ENCODE measurements around the gene FRMD4A.

FRMD4A gene

GRCh38 chr10:14253079-14253478 lies 77.6 kb downstream of the FRMD4A start:
- DNase-seq (ENCODE audit: extremely low spot score), result no peak
- ChIA-PET CTCF (interaction anchor here (0.7 kb wide), 1 partner anchor 30 kb away, joined by 3 read pairs; no protein-coding TSS in a partner anchor), POLR2A (no interaction called here)
- TF ChIP-seq CTBP1 (IDR thresholded peaks at IDR 0.05; ENCODE audit: borderline replicate concordance) (no peak), LEF1 (IDR thresholded peaks at IDR 0.05; ENCODE audit: borderline replicate concordance) (no peak)

GRCh38 chr10:14250496-14251076 lies 80.1 kb downstream of the FRMD4A start:
- TF ChIP-seq SP1 (IDR thresholded peaks at IDR 0.05), result no peak
- TF ChIP-seq HDGF (IDR thresholded peaks at IDR 0.05; ENCODE audit: borderline replicate concordance), result no peak
- TF ChIP-seq FOXA1 (IDR thresholded peaks at IDR 0.05), result no peak
- TF ChIP-seq LEF1 (IDR thresholded peaks at IDR 0.05; ENCODE audit: borderline replicate concordance), result no peak
- TF ChIP-seq BHLHE40 (IDR thresholded peaks at IDR 0.05; ENCODE audit: borderline replicate concordance), result no peak
- no peak for TF ChIP-seq ZNF384 (IDR thresholded peaks at IDR 0.05)
- no peak for TF ChIP-seq ARNT (IDR thresholded peaks at IDR 0.05)
- no peak for TF ChIP-seq FOXM1 (IDR thresholded peaks at IDR 0.05; ENCODE audit: borderline replicate concordance)
- no peak for TF ChIP-seq L3MBTL2 (conservative IDR thresholded peaks at IDR 0.05)
- no peak for TF ChIP-seq SUZ12 (IDR thresholded peaks at IDR 0.05)
- TF ChIP-seq FOXK2 (IDR thresholded peaks at IDR 0.05), result no peak
- ChIA-PET POLR2A (no interaction called here), CTCF (no interaction called here)
- DNase-seq (ENCODE audit: extremely low spot score), result no peak

GRCh38 chr10:14247377-14248116 lies 83.2 kb downstream of the FRMD4A start:
- CTCF ChIA-PET, result interaction anchor here (0.6 kb wide), 1 partner anchor 13 kb away, joined by 3 read pairs; no protein-coding TSS in a partner anchor
- TF ChIP-seq TARDBP (IDR thresholded peaks at IDR 0.05), result no peak
- TF ChIP-seq ZNF384 (IDR thresholded peaks at IDR 0.05), result no peak
- TF ChIP-seq FOXA1 (IDR thresholded peaks at IDR 0.05), result no peak
- no peak for TF ChIP-seq ELF4 (IDR thresholded peaks at IDR 0.05)
- TF ChIP-seq CTBP1 (IDR thresholded peaks at IDR 0.05; ENCODE audit: borderline replicate concordance), result no peak
- TF ChIP-seq PKNOX1 (IDR thresholded peaks at IDR 0.05), result no peak
- no peak for TF ChIP-seq SP1 (IDR thresholded peaks at IDR 0.05)
- no peak for TF ChIP-seq NFRKB (IDR thresholded peaks at IDR 0.05)
- TF ChIP-seq BHLHE40 (IDR thresholded peaks at IDR 0.05; ENCODE audit: borderline replicate concordance), result no peak
- TF ChIP-seq HDGF (IDR thresholded peaks at IDR 0.05; ENCODE audit: borderline replicate concordance), result no peak
- TF ChIP-seq LEF1 (IDR thresholded peaks at IDR 0.05; ENCODE audit: borderline replicate concordance), result no peak
- DNase-seq (ENCODE audit: extremely low spot score), result no peak
- POLR2A ChIA-PET, result no interaction called here

- POLR2A ChIA-PET, result no interaction called here
- DNase-seq (ENCODE audit: extremely low spot score), result no peak
Observed at GRCh38 chr10:14244801-14245211, 85.9 kb downstream of the FRMD4A start.

GRCh38 chr10:14244147-14244546 lies 86.6 kb downstream of the FRMD4A start:
- peak; percentile 30 for DNase-seq (ENCODE audit: extremely low spot score)
- POLR2A ChIA-PET, result no interaction called here
- CTCF ChIA-PET, result no interaction called here
- no peak for TF ChIP-seq FOXK2 (IDR thresholded peaks at IDR 0.05)
- no peak for TF ChIP-seq NFRKB (IDR thresholded peaks at IDR 0.05)
- no peak for TF ChIP-seq PKNOX1 (IDR thresholded peaks at IDR 0.05)
- no peak for TF ChIP-seq SP1 (IDR thresholded peaks at IDR 0.05)
- TF ChIP-seq ARNT (IDR thresholded peaks at IDR 0.05), result no peak
- TF ChIP-seq BHLHE40 (IDR thresholded peaks at IDR 0.05; ENCODE audit: borderline replicate concordance), result no peak
- TF ChIP-seq LEF1 (IDR thresholded peaks at IDR 0.05; ENCODE audit: borderline replicate concordance), result no peak
- TF ChIP-seq FOXM1 (IDR thresholded peaks at IDR 0.05; ENCODE audit: borderline replicate concordance), result no peak
- TF ChIP-seq ZNF384 (IDR thresholded peaks at IDR 0.05), result no peak
- no peak for TF ChIP-seq FOXA1 (IDR thresholded peaks at IDR 0.05)
- TF ChIP-seq L3MBTL2 (conservative IDR thresholded peaks at IDR 0.05), result no peak
- TF ChIP-seq HDGF (IDR thresholded peaks at IDR 0.05; ENCODE audit: borderline replicate concordance), result no peak
- no peak for TF ChIP-seq CTBP1 (IDR thresholded peaks at IDR 0.05; ENCODE audit: borderline replicate concordance)
- TF ChIP-seq TARDBP (IDR thresholded peaks at IDR 0.05), result no peak

More at GRCh38 chr10:14244801-14245211, 85.9 kb downstream of the FRMD4A start:
- CTCF ChIA-PET, result interaction anchor here (0.6 kb wide), 1 partner anchor 177 kb away, joined by 3 read pairs; no protein-coding TSS in a partner anchor
- TF ChIP-seq TARDBP (IDR thresholded peaks at IDR 0.05) (no peak), FOXK2 (IDR thresholded peaks at IDR 0.05) (no peak), ELF4 (IDR thresholded peaks at IDR 0.05) (no peak), L3MBTL2 (conservative IDR thresholded peaks at IDR 0.05) (no peak), HDGF (IDR thresholded peaks at IDR 0.05; ENCODE audit: borderline replicate concordance) (no peak), CTBP1 (IDR thresholded peaks at IDR 0.05; ENCODE audit: borderline replicate concordance) (no peak), FOXM1 (IDR thresholded peaks at IDR 0.05; ENCODE audit: borderline replicate concordance) (no peak), ZNF384 (IDR thresholded peaks at IDR 0.05) (no peak), ARNT (IDR thresholded peaks at IDR 0.05) (no peak), SP1 (IDR thresholded peaks at IDR 0.05) (no peak), PKNOX1 (IDR thresholded peaks at IDR 0.05) (no peak), FOXA1 (IDR thresholded peaks at IDR 0.05) (no peak), SUZ12 (IDR thresholded peaks at IDR 0.05) (no peak), BHLHE40 (IDR thresholded peaks at IDR 0.05; ENCODE audit: borderline replicate concordance) (no peak)

- CTCF ChIA-PET, result no interaction called here
- TF ChIP-seq PKNOX1 (IDR thresholded peaks at IDR 0.05), result no peak
- no peak for TF ChIP-seq SUZ12 (IDR thresholded peaks at IDR 0.05)
- TF ChIP-seq TARDBP (IDR thresholded peaks at IDR 0.05), result no peak
- no peak for TF ChIP-seq ARNT (IDR thresholded peaks at IDR 0.05)
- TF ChIP-seq HDGF (IDR thresholded peaks at IDR 0.05; ENCODE audit: borderline replicate concordance), result no peak
- TF ChIP-seq CTBP1 (IDR thresholded peaks at IDR 0.05; ENCODE audit: borderline replicate concordance), result no peak
- TF ChIP-seq ELF4 (IDR thresholded peaks at IDR 0.05), result no peak
- TF ChIP-seq NFRKB (IDR thresholded peaks at IDR 0.05), result no peak
- no peak for TF ChIP-seq FOXM1 (IDR thresholded peaks at IDR 0.05; ENCODE audit: borderline replicate concordance)
- no peak for TF ChIP-seq SP1 (IDR thresholded peaks at IDR 0.05)
- TF ChIP-seq BHLHE40 (IDR thresholded peaks at IDR 0.05; ENCODE audit: borderline replicate concordance), result no peak
- no peak for TF ChIP-seq FOXA1 (IDR thresholded peaks at IDR 0.05)
- TF ChIP-seq L3MBTL2 (conservative IDR thresholded peaks at IDR 0.05), result no peak
- no peak for DNase-seq (ENCODE audit: extremely low spot score)
- POLR2A ChIA-PET, result no interaction called here
Observed at GRCh38 chr10:14243221-14243620, 87.5 kb downstream of the FRMD4A start.
